EL (cell line): ENCODE data around the gene SOX30.
"Not testable (repeated sequence)": the region's sequence is repeated elsewhere in the genome, so short reads cannot be mapped to it uniquely, and the experiment has no call there.

Experiments
- DNase-seq: peaks from one replicate; pipeline ENCODE4 v3.0.0-alpha.2; 2016

Gene SOX30

GRCh38 chr5:157652377-157652692, at the start of gene SOX30:
TSS of gene SOX30 (minus strand) at chr5:157652438. CDS start at chr5:157652078, 360 bp downstream.
- no peak for DNase-seq

GRCh38 chr5:157698674-157699073, 46.4 kb upstream of the SOX30 start:
- not testable (repeated sequence) for DNase-seq

- DNase-seq: not testable (repeated sequence)
Measured at GRCh38 chr5:157696154-157696553, 43.9 kb upstream of the SOX30 start.

GRCh38 chr5:157693816-157694215, 41.6 kb upstream of the SOX30 start:
- not testable (repeated sequence) for DNase-seq

GRCh38 chr5:157690690-157691433, 38.6 kb upstream of the SOX30 start:
- DNase-seq: no peak

GRCh38 chr5:157689942-157690689, 37.9 kb upstream of the SOX30 start:
- no peak for DNase-seq

- DNase-seq: no peak
Measured at GRCh38 chr5:157687198-157687554, 34.9 kb upstream of the SOX30 start.

GRCh38 chr5:157686276-157687197, 34.3 kb upstream of the SOX30 start:
- DNase-seq: not testable (repeated sequence)

- no peak for DNase-seq
Measured at GRCh38 chr5:157682257-157682656, 30.0 kb upstream of the SOX30 start.

GRCh38 chr5:157681048-157681447, 28.8 kb upstream of the SOX30 start:
- no peak for DNase-seq

GRCh38 chr5:157680239-157680638, 28.0 kb upstream of the SOX30 start:
- DNase-seq: no peak

GRCh38 chr5:157679801-157680200, 27.6 kb upstream of the SOX30 start:
- DNase-seq: no peak

GRCh38 chr5:157677931-157678330, 25.7 kb upstream of the SOX30 start:
- DNase-seq: no peak

- DNase-seq: not testable (repeated sequence)
Measured at GRCh38 chr5:157674351-157674750, 22.1 kb upstream of the SOX30 start.

GRCh38 chr5:157672976-157673375, 20.7 kb upstream of the SOX30 start:
- no peak for DNase-seq

- DNase-seq: no peak
Measured at GRCh38 chr5:157671592-157672330, 19.5 kb upstream of the SOX30 start.

- peak; percentile 44 for DNase-seq
Measured at GRCh38 chr5:157670662-157671591, 18.7 kb upstream of the SOX30 start, which contains the start of gene C5orf52. TSS of gene C5orf52 (plus strand) at chr5:157671533. CDS start at chr5:157671615, 82 bp downstream.

- no peak for DNase-seq
Measured at GRCh38 chr5:157669701-157670097, 17.5 kb upstream of the SOX30 start.

- no peak for DNase-seq
Measured at GRCh38 chr5:157668356-157668755, 16.1 kb upstream of the SOX30 start.

- DNase-seq: peak; percentile 78
Measured at GRCh38 chr5:157665467-157666070, 13.3 kb upstream of the SOX30 start.
